Activated naive CD8-positive, alpha-beta T cell treated with anti-CD3 and anti-CD28 coated beads, Interleukin-2, amount 10 ng/mL, durations not matched to agents 7 days and 5 days (primary cell): ENCODE measurements around the gene HDAC4. TPM values are rescaled to one million over a fixed set of nuclear protein-coding genes. Genes with fewer than 3 reads are reported as not detected.

Experiments
- ATAC-seq: fragments of 150-1000 bp; cut with Tn5 transposase; one replicate; pipeline ENCODE4 v1.10.0; 2021; ENCODE audit warnings: low read depth, moderate library complexity
- POLR2A ChIA-PET: fragments of 350-600 bp; sonication (Branson Sonifier 250); formaldehyde crosslinking; loops from one replicate; lab custom pipeline; 2021; ENCODE audit warnings: antibody characterized with exemption; lab: Charles Lee
- DNase-seq: peaks from one replicate; pipeline ENCODE4 v3.0.0; 2021
- H3K27ac Mint-ChIP-seq: one replicate; pipeline ENCODE4 v1.8.0; 2022; ENCODE audit warnings: mild to moderate bottlenecking, mixed read lengths
- H3K27me3 Mint-ChIP-seq: one replicate; pipeline ENCODE4 v1.8.0; 2022; ENCODE audit warnings: mild to moderate bottlenecking, moderate library complexity, mixed read lengths
- H3K36me3 Mint-ChIP-seq: one replicate; pipeline ENCODE4 v1.8.0; 2021; ENCODE audit warnings: mild to moderate bottlenecking, mixed read lengths
- H3K4me1 Mint-ChIP-seq: one replicate; pipeline ENCODE4 v1.8.0; 2021; ENCODE audit warnings: mixed read lengths
- H3K4me3 Mint-ChIP-seq: one replicate; pipeline ENCODE4 v1.8.0; 2022; ENCODE audit warnings: mild to moderate bottlenecking, moderate library complexity, mixed read lengths
- H3K9me3 Mint-ChIP-seq: one replicate; pipeline ENCODE4 v1.8.0; 2021; ENCODE audit warnings: mixed read lengths
- total RNA-seq, 2 experiments: library from RNA; stranded (reverse); gene quantifications; one replicate each; pipeline ENCODE4 v1.2.3, GENCODE V29; 2021

HDAC4 gene
- total RNA-seq, 2 experiments from 2014 or later: 54.0 to 57.4 TPM

DNA sequence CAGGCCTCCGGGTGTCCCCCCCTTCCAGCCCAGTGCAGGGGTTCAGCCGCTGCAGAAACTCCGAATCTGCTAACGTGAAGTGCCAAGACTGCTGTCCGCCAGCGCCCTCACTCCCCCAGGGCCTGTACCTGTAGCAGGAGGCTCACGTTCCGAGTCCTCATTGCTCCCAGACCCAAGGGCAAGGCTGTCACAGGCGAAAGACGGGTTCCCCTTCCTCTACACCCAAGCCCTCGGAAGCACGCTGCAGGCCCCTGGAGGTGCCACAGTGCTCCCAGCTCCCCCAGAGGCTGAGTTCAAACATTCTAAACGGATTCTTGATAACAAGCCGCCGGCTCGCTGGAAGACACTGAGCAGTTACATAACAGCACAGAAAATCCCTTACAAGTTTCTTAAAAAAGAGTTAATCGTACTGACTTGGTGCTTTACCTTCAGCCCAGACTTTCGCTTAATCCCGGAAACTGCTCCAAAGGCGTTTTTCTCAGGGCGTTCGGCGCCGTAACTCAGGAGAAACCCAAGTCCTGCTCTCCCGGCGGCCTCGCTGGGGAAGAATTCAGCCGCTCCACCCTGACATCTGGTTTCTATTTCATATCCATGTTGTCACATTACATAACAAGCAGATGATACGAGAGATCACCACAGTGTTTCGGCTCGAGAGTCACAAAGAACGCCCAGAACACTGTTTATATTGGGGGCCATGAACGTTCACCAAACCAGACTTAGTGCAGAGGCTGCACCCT is 92.0 kb downstream of the HDAC4 start:
- no peak overlapping the region for H3K27ac Mint-ChIP-seq
- peaks cover 8% of the 10 kb centered on the region for H3K4me1 Mint-ChIP-seq
- H3K9me3 Mint-ChIP-seq: no peaks in the 10 kb centered on the region

GRCh38 chr2:239307921-239308613 is 92.8 kb downstream of the HDAC4 start:
- no peak for ATAC-seq
- Mint-ChIP-seq H3K9me3 (no peaks in the 10 kb centered on the region), H3K27me3 (no peaks in the 10 kb centered on the region), H3K4me1 (peaks cover 15% of the 10 kb centered on the region), H3K27ac (no peak overlapping the region), H3K36me3 (no peaks in the 10 kb centered on the region), H3K4me3 (no peak overlapping the region)
- POLR2A ChIA-PET: interaction anchor here (0.7 kb wide), 1 partner anchor 13 kb away, joined by 3 read pairs; no protein-coding TSS in a partner anchor
- no peak for DNase-seq

More for the DNA sequence above, 92.0 kb downstream of the HDAC4 start:
- Mint-ChIP-seq H3K36me3 (no peaks in the 10 kb centered on the region), H3K4me3 (no peak overlapping the region), H3K27me3 (no peaks in the 10 kb centered on the region)
- no peak for DNase-seq
- no peak for ATAC-seq
- POLR2A ChIA-PET: interaction anchor here (0.7 kb wide), 1 partner anchor 12 kb away, joined by 3 read pairs; no protein-coding TSS in a partner anchor

DNA sequence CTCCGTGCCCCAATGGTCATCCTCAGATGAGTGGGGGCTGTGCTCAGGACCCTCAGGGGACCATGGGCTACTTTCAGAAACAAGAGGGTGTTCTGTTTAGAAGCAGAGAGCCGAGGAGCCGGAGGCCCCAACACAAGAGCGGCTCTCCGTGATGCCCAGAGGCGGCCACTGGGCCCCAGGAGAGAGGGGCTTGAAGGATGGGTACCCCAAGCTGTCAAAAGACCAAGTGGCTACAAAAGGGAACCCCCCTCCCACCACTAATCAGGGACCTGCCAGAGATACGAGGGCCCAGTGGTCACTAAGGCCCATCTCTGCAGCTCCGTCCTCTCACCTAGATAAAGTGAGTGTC is 93.6 kb downstream of the HDAC4 start:
- Mint-ChIP-seq H3K27me3 (no peaks in the 10 kb centered on the region), H3K4me3 (no peak overlapping the region), H3K9me3 (no peaks in the 10 kb centered on the region), H3K36me3 (no peaks in the 10 kb centered on the region), H3K27ac (no peak overlapping the region), H3K4me1 (peaks cover 15% of the 10 kb centered on the region)
- ATAC-seq (no peak), DNase-seq (no peak)
- POLR2A ChIA-PET: no interaction called here

DNA sequence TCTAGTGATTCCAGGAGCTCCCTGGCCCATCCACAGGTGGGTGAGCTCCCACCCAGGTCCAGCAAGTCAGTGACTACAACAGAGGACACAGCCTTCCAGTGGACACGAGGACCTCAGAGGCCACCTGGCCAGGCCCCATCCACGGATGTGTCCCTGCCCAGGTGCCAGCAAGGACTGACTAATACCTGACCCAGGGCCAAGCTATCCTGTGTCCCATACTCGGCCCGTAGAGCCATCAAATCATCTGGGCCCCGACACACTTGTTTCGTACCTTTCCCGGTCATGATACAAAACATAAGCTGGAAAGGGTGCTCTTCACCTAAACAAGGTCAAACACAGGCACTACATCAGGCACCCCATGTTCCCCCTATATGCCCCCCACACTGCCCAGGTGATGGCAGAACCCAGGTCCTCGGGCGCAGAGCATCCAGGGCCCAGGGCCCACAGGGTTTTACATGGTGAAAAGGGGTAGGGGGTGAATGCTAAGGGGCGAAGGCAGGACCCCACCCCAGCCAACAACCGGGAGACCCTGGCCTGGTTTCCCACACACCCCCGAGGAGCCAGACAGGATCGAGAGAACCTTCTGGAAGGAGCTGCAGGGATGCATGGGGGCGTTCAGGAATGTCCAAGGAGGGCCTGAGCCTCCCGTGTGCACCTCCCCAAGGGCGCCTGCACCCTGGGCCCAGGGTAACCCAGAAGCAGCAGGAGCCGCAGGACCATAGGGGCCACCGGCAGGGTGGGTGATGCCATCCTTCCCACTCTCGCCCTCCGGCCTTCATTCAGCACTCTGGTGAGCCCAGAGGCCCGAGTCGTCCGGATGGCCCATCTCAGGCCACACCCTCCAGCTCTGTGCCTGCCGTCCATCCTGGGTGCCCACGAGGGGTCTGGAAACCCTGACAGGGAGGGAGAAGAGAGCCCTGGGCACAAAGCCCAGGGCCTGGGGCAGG is 94.3 kb downstream of the HDAC4 start:
- peaks cover 22% of the 10 kb centered on the region for H3K4me1 Mint-ChIP-seq
- DNase-seq (no peak), ATAC-seq (no peak)
- H3K4me3 Mint-ChIP-seq: no peak overlapping the region
- H3K27ac Mint-ChIP-seq: no peak overlapping the region
- H3K9me3 Mint-ChIP-seq: no peaks in the 10 kb centered on the region
- H3K36me3 Mint-ChIP-seq: no peaks in the 10 kb centered on the region
- no peaks in the 10 kb centered on the region for H3K27me3 Mint-ChIP-seq
- POLR2A ChIA-PET: interaction anchor here (1.0 kb wide), 1 partner anchor 15 kb away, joined by 3 read pairs; no protein-coding TSS in a partner anchor

GRCh38 chr2:239305771-239306170 is 95.0 kb downstream of the HDAC4 start:
- POLR2A ChIA-PET: interaction anchor here (1.0 kb wide), 1 partner anchor 16 kb away, joined by 3 read pairs; no protein-coding TSS in a partner anchor
- Mint-ChIP-seq H3K27me3 (no peaks in the 10 kb centered on the region), H3K4me1 (peaks cover 24% of the 10 kb centered on the region), H3K27ac (no peak overlapping the region), H3K4me3 (no peak overlapping the region), H3K9me3 (no peaks in the 10 kb centered on the region), H3K36me3 (no peaks in the 10 kb centered on the region)
- DNase-seq (no peak), ATAC-seq (no peak)

GRCh38 chr2:239305222-239305575 is 95.6 kb downstream of the HDAC4 start:
- Mint-ChIP-seq H3K27me3 (no peaks in the 10 kb centered on the region), H3K36me3 (no peaks in the 10 kb centered on the region), H3K4me3 (no peak overlapping the region), H3K27ac (no peak overlapping the region), H3K9me3 (no peaks in the 10 kb centered on the region), H3K4me1 (peaks cover 24% of the 10 kb centered on the region)
- POLR2A ChIA-PET: interaction anchor here (0.5 to 1.0 kb wide), 2 partner anchors 16 to 37 kb away, joined by 3 read pairs; no protein-coding TSS in a partner anchor
- DNase-seq (no peak), ATAC-seq (no peak)

DNA sequence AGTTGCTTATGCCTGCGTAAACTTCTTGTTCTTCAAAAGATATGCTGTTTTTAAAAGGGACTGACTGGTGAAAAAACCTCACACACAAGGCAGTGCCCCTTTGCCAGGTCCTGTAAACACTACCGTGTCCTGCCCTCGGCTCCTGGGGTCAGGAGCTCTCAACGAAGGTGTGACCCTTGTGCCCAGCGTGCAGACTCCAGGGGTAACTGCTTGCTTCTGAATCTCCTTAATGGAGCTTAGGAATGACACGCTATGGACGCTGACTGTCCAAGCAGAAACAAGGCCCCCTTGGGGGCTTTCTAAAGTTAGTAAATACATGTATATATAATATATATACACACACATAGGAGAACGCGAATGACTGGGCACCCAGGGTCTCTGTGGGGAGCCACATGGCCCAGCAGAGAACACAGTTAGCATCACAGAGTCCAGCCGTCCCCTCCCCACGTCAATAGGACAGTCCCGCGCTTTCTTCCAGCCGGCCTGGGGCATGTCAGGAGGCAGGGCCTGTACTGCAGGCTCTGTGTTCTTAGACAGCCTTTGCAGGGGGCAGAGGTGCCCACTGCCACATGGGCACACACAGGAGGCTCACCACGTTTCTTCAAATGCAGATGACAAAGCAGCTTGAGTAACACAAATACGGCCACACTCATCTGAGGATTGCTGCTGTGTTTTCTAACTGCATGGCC is 96.1 kb downstream of the HDAC4 start:
- H3K4me3 Mint-ChIP-seq: no peak overlapping the region
- H3K27me3 Mint-ChIP-seq: no peaks in the 10 kb centered on the region
- ATAC-seq (no peak), DNase-seq (no peak)
- H3K4me1 Mint-ChIP-seq: peaks cover 24% of the 10 kb centered on the region
- POLR2A ChIA-PET: interaction anchor here (0.5 to 1.6 kb wide), 5 partner anchors 16 to 96 kb away, joined by 3 to 5 read pairs (median 3); partner anchors contain the start of gene HDAC4
- H3K27ac Mint-ChIP-seq: no peak overlapping the region
- H3K36me3 Mint-ChIP-seq: no peaks in the 10 kb centered on the region
- no peaks in the 10 kb centered on the region for H3K9me3 Mint-ChIP-seq

GRCh38 chr2:239303711-239304532 is 96.9 kb downstream of the HDAC4 start:
- Mint-ChIP-seq H3K27ac (peak overlapping the region; percentile 64), H3K4me3 (no peak overlapping the region), H3K36me3 (no peaks in the 10 kb centered on the region), H3K4me1 (peaks cover 28% of the 10 kb centered on the region), H3K27me3 (no peaks in the 10 kb centered on the region), H3K9me3 (no peaks in the 10 kb centered on the region)
- ATAC-seq: peak; percentile 57
- POLR2A ChIA-PET: interaction anchor here (0.6 to 1.6 kb wide), 4 partner anchors 17 to 97 kb away, joined by 3 to 5 read pairs (median 4); partner anchors contain the start of gene HDAC4
- peak; percentile 26 for DNase-seq

DNA sequence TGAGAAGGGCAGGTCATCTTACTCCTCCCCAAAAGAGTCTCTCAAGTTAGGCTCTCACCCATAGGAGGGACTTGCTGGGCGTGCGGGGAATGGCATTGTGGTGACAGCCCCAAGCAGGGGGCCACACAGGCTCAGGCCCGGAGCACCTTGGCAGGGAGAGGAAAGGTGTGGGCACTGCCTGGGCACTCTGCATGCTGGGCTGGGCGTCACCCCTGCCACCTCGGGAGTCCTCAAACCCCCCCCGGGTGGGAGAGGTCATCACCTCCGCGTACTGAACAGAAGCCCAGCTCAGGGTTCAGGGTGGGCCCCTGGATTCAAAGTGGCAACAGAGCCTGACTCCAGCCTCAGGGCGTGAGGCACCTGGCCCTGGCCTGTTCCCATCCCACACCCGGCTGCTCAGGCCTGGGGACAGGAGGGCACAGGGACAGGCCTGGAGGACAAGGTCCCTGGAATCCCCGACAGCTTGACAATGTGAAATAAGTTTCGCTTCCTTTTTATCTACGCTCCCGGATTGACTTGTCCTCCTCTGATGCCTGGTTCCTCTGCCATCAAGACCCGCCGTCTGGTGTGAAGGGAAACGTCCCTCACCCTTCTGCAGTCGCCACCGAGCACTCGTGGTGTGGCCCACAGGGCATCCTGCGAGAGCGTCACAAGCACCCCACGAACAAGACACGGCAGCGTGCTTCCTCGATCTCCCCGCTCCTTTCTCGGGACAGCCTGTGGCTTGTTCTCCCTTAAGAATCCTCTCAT is 97.8 kb downstream of the HDAC4 start:
- Mint-ChIP-seq H3K27ac (peak overlapping the region; percentile 64), H3K4me3 (no peak overlapping the region), H3K27me3 (no peaks in the 10 kb centered on the region), H3K36me3 (no peaks in the 10 kb centered on the region), H3K9me3 (no peaks in the 10 kb centered on the region), H3K4me1 (peaks cover 35% of the 10 kb centered on the region)
- DNase-seq (peak; percentile 25), ATAC-seq (no peak)
- POLR2A ChIA-PET: no interaction called here

- no peaks in the 10 kb centered on the region for H3K27me3 Mint-ChIP-seq
- POLR2A ChIA-PET: interaction anchor here (2.7 kb wide), 1 partner anchor 20 kb away, joined by 10 read pairs; no protein-coding TSS in a partner anchor
- no peaks in the 10 kb centered on the region for H3K9me3 Mint-ChIP-seq
- no peak for ATAC-seq
- peaks cover 40% of the 10 kb centered on the region for H3K4me1 Mint-ChIP-seq
- H3K27ac Mint-ChIP-seq: peak overlapping the region; percentile 30
- no peak for DNase-seq
- H3K36me3 Mint-ChIP-seq: peaks cover 3% of the 10 kb centered on the region
- H3K4me3 Mint-ChIP-seq: no peak overlapping the region
These were observed 98.6 kb downstream of the HDAC4 start for GRCh38 chr2:239302083-239302807.
